Endothelial cell of umbilical vein (primary cell): ENCODE results near the gene COPS6.

Experiments
- CTCF ChIP-seq, 2 donors: IDR thresholded peaks; 1 replicate in 1 of 2; 2 replicates in 1 of 2; pipeline ENCODE4 v1.5.1; 2011; ENCODE audit warnings: low read length in 2 of 2, mild to moderate bottlenecking in 2 of 2, moderate library complexity in 2 of 2, control low read depth in 1 of 2, inconsistent platforms in 1 of 2, low read depth in 1 of 2; ENCODE audit not compliant: insufficient read depth in 1 of 2; ENCODE audit errors: extremely low read depth in 1 of 2
- POLR2A ChIP-seq: IDR thresholded peaks from 2 replicates; pipeline ENCODE4 v1.6.1; 2012; ENCODE audit warnings: low read depth, mild to moderate bottlenecking, control low read depth, low read length
- POLR2AphosphoS5 ChIP-seq: IDR thresholded peaks from 2 replicates; pipeline ENCODE4 v1.6.1; 2012; ENCODE audit warnings: low read depth, mild to moderate bottlenecking, control low read depth, low read length, moderate library complexity; ENCODE audit not compliant: insufficient read depth

DNA sequence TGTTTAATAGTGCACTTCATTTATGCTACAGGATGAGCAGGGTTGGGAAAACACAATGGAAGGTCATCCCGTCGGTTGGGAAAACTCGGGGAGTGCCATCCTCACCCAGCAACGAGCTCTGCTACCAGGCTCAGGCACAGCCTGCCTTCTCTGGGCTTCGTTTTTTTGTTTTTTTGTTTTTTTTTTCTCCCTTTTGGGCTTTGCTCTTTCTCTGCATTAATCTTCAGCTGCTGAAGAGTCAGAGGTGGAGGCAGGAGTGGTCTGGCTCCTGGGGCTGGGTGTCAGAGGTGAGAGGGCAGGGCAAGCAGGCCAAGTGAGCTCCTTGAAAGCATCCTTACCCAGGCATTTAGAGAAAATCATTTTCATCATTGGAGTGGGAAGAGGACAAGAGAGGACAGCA is 18.8 kb upstream of the COPS6 start:
- TF ChIP-seq POLR2AphosphoS5, result no peak
- TF ChIP-seq CTCF (IDR thresholded peaks at IDR 0.05; ENCODE audit: extremely low read depth in 1 of 2, insufficient read depth in 1 of 2, low read depth in 1 of 2, low read length in 2 of 2), result no peak
- no peak for TF ChIP-seq POLR2A
